Measurements from ENCODE around the gene OR1L4. TPM values are rescaled to one million over a fixed set of nuclear protein-coding genes. Genes with fewer than 3 reads are reported as not detected.

OR1L4 gene
- polyA plus RNA-seq (ENCODE audit: insufficient read length in 4 of 4) = not detected

- DNase-seq (ENCODE audit: low read depth in 4 of 4, low spot score in 2 of 4) = no peak
These were observed at the start of gene OR1L4 for GRCh38 chr9:122723690-122724089. TSS of gene OR1L4 (plus strand) at chr9:122723990. CDS start at chr9:122723990, 0 bp downstream.

GRCh38 chr9:122684851-122685250 is 38.9 kb upstream of the OR1L4 start:
- DNase-seq (ENCODE audit: low read depth in 4 of 4, low spot score in 2 of 4) = no peak

GRCh38 chr9:122695696-122696095 is 28.1 kb upstream of the OR1L4 start:
- DNase-seq (ENCODE audit: low read depth in 4 of 4, low spot score in 2 of 4) = no peak

- no peak for DNase-seq (ENCODE audit: low read depth in 4 of 4, low spot score in 2 of 4)
These were observed 5.8 kb upstream of the OR1L4 start for GRCh38 chr9:122718038-122718437.

- DNase-seq (ENCODE audit: low read depth in 4 of 4, low spot score in 2 of 4) = no peak
These were observed 4.6 kb upstream of the OR1L4 start for GRCh38 chr9:122719218-122719617.

- DNase-seq (ENCODE audit: low read depth in 4 of 4, low spot score in 2 of 4) = no peak
These were observed 18.2 kb downstream of the OR1L4 start, which contains the start of gene OR1L6 for GRCh38 chr9:122742003-122742402. TSS of gene OR1L6 (plus strand) at chr9:122742303. CDS start at chr9:122749848, 7,545 bp downstream.

GRCh38 chr9:122754825-122755224 is 31.0 kb downstream of the OR1L4 start:
- no peak for DNase-seq (ENCODE audit: low read depth in 4 of 4, low spot score in 2 of 4)

GRCh38 chr9:122767817-122768216 is 44.0 kb downstream of the OR1L4 start:
- no peak for DNase-seq (ENCODE audit: low read depth in 4 of 4, low spot score in 2 of 4)

Other genes with a start within 250 kb of the OR1L4 start
- not detected for gene OR1J1, start 246.1 kb upstream of the OR1L4 start, polyA plus RNA-seq (ENCODE audit: insufficient read length in 4 of 4)
- gene OR1J2, start 213.2 kb upstream of the OR1L4 start, polyA plus RNA-seq (ENCODE audit: insufficient read length in 4 of 4) = not detected
- not detected for gene OR1J4, start 204.8 kb upstream of the OR1L4 start, polyA plus RNA-seq (ENCODE audit: insufficient read length in 4 of 4)
- not detected for gene OR1N1, start 196.7 kb upstream of the OR1L4 start, polyA plus RNA-seq (ENCODE audit: insufficient read length in 4 of 4)
- gene OR1N2, start 170.9 kb upstream of the OR1L4 start, polyA plus RNA-seq (ENCODE audit: insufficient read length in 4 of 4) = not detected
- gene OR1L8, start 140.6 kb upstream of the OR1L4 start, polyA plus RNA-seq (ENCODE audit: insufficient read length in 4 of 4) = under 1 TPM; 0.08 to 0.22 (median 0.15) TPM
- gene OR1Q1, start 109.3 kb upstream of the OR1L4 start, polyA plus RNA-seq (ENCODE audit: insufficient read length in 4 of 4) = not detected
- not detected for gene OR1B1, start 66.4 kb upstream of the OR1L4 start, polyA plus RNA-seq (ENCODE audit: insufficient read length in 4 of 4)
- gene OR1L1, start 62.3 kb upstream of the OR1L4 start, polyA plus RNA-seq (ENCODE audit: insufficient read length in 4 of 4) = not detected
- gene OR1L3, start 48.9 kb upstream of the OR1L4 start, polyA plus RNA-seq (ENCODE audit: insufficient read length in 4 of 4) = not detected
- gene OR1L6, start 18.3 kb downstream of the OR1L4 start, polyA plus RNA-seq (ENCODE audit: insufficient read length in 4 of 4) = not detected
- gene OR5C1, start 64.9 kb downstream of the OR1L4 start, polyA plus RNA-seq (ENCODE audit: insufficient read length in 4 of 4) = not detected
- not detected for gene OR1K1, start 76.1 kb downstream of the OR1L4 start, polyA plus RNA-seq (ENCODE audit: insufficient read length in 4 of 4)
- gene PDCL, start 104.6 kb downstream of the OR1L4 start, polyA plus RNA-seq (ENCODE audit: insufficient read length in 4 of 4) = 10 to 100 TPM; 31.8 to 39.2 (median 34.8) TPM
- gene RC3H2, start 181.4 kb downstream of the OR1L4 start, polyA plus RNA-seq (ENCODE audit: insufficient read length in 4 of 4) = 10 to 100 TPM; 39.9 to 49.2 (median 43.7) TPM
- 10 to 100 TPM; 11.7 to 15.2 (median 14.7) TPM for gene ZBTB6, start 189.3 kb downstream of the OR1L4 start, polyA plus RNA-seq (ENCODE audit: insufficient read length in 4 of 4)
- 10 to 100 TPM; 18.2 to 21.4 (median 19.5) TPM for gene ZBTB26, start 207.5 kb downstream of the OR1L4 start, polyA plus RNA-seq (ENCODE audit: insufficient read length in 4 of 4)
- 10 to 100 TPM; 52.0 to 76.5 (median 61.5) TPM for gene RABGAP1, start 217.0 kb downstream of the OR1L4 start, polyA plus RNA-seq (ENCODE audit: insufficient read length in 4 of 4)